WTC11 (cell line): ENCODE measurements around the gene PSMC4. TPM values are rescaled to one million over a fixed set of nuclear protein-coding genes. Genes with fewer than 3 reads are reported as not detected.

Experiments
- ATAC-seq: fragments of 200-7000 bp; cut with Tn5 transposase; 2 replicates; pipeline ENCODE4 v1.10.0; 2021; ENCODE audit warnings: mild to moderate bottlenecking, moderate library complexity
- CTCF ChIA-PET: fragments of 300-600 bp; sonication (Branson Sonifier 250); formaldehyde crosslinking; loops from one replicate; lab custom pipeline; 2021; ENCODE audit warnings: antibody characterized with exemption; lab: Charles Lee
- POLR2A ChIA-PET: fragments of 350-600 bp; sonication (Branson Sonifier 250); formaldehyde crosslinking; loops from one replicate; lab custom pipeline; 2021; ENCODE audit warnings: antibody characterized with exemption; lab: Charles Lee
- DNase-seq: peaks from one replicate; pipeline ENCODE4 v3.0.0; 2021; ENCODE audit warnings: low spot score
- H3K27ac Mint-ChIP-seq: 2 replicates; pipeline ENCODE4 v1.8.0; 2021; ENCODE audit warnings: mixed read lengths
- H3K27me3 Mint-ChIP-seq: 2 replicates; pipeline ENCODE4 v1.8.0; 2021; ENCODE audit warnings: low read depth, mild to moderate bottlenecking, moderate library complexity, mixed read lengths
- H3K36me3 Mint-ChIP-seq: 2 replicates; pipeline ENCODE4 v1.8.0; 2021; ENCODE audit warnings: mixed read lengths
- H3K4me1 Mint-ChIP-seq: 2 replicates; pipeline ENCODE4 v1.8.0; 2022; ENCODE audit warnings: mixed read lengths
- H3K4me3 Mint-ChIP-seq: 2 replicates; pipeline ENCODE4 v1.8.0; 2021; ENCODE audit warnings: mild to moderate bottlenecking, moderate library complexity, mixed read lengths
- H3K9me3 Mint-ChIP-seq: 2 replicates; pipeline ENCODE4 v1.8.0; 2021; ENCODE audit warnings: mixed read lengths
- CBFB ChIP-seq: sonication (generic); formaldehyde crosslinking; IDR thresholded peaks from 2 replicates; pipeline ENCODE4 v1.8.1; 2022; ENCODE audit warnings: mild to moderate bottlenecking, low read depth, missing genetic modification reagents
- E2F5 ChIP-seq: sonication (generic); formaldehyde crosslinking; IDR thresholded peaks from 2 replicates; pipeline ENCODE4 v1.8.1; 2022; ENCODE audit warnings: mild to moderate bottlenecking, moderate library complexity, missing genetic modification reagents
- FOXP4 ChIP-seq: sonication (generic); formaldehyde crosslinking; IDR thresholded peaks from 2 replicates; pipeline ENCODE4 v1.8.0; 2022; ENCODE audit warnings: mild to moderate bottlenecking, missing genetic modification reagents
- GABPB1 ChIP-seq: sonication (generic); formaldehyde crosslinking; IDR thresholded peaks from 2 replicates; pipeline ENCODE4 v1.8.1; 2023; ENCODE audit warnings: mild to moderate bottlenecking, missing genetic modification reagents
- GRHL2 ChIP-seq: fragments of 250-450 bp; sonication (Bioruptor Pico); IDR thresholded peaks from 2 replicates; pipeline ENCODE4 v1.8.0; 2022; ENCODE audit warnings: mild to moderate bottlenecking, moderate library complexity; ENCODE audit not compliant: insufficient replicate concordance, severe bottlenecking
- JAZF1 ChIP-seq: fragments of 250-450 bp; sonication (Bioruptor Pico); IDR thresholded peaks from 2 replicates; pipeline ENCODE4 v1.9.0; 2021; ENCODE audit warnings: moderate library complexity, mild to moderate bottlenecking, inconsistent platforms
- NFE2L1 ChIP-seq: sonication (generic); formaldehyde crosslinking; IDR thresholded peaks from 2 replicates; pipeline ENCODE4 v1.8.1; 2023; ENCODE audit warnings: missing genetic modification reagents
- SOX15 ChIP-seq: fragments of 250-450 bp; sonication (Bioruptor Pico); IDR thresholded peaks from 2 replicates; pipeline ENCODE4 v1.9.0; 2021; ENCODE audit warnings: mild to moderate bottlenecking
- TP53 ChIP-seq: sonication (generic); formaldehyde crosslinking; IDR thresholded peaks from 2 replicates; pipeline ENCODE4 v1.8.1; 2023; ENCODE audit warnings: mild to moderate bottlenecking, missing genetic modification reagents
- USF2 ChIP-seq: sonication (generic); formaldehyde crosslinking; IDR thresholded peaks from 2 replicates; pipeline ENCODE4 v1.8.1; 2023; ENCODE audit warnings: mild to moderate bottlenecking, missing genetic modification reagents, moderate library complexity
- ZNF423 ChIP-seq: fragments of 250-450 bp; sonication (Bioruptor Pico); IDR thresholded peaks from 2 replicates; pipeline ENCODE4 v2.1.2; 2022; ENCODE audit warnings: mild to moderate bottlenecking, moderate library complexity
- ZNF512 ChIP-seq: sonication (generic); formaldehyde crosslinking; IDR thresholded peaks from 2 replicates; pipeline ENCODE4 v1.8.1; 2022; ENCODE audit warnings: missing genetic modification reagents, borderline replicate concordance
- total RNA-seq: library from RNA; stranded (reverse); gene quantifications from 3 replicates; pipeline ENCODE4 v1.2.3, GENCODE V29; 2021
- TF ChIP-seq, protein P1 (sequence below): sonication (generic); formaldehyde crosslinking; IDR thresholded peaks from 2 replicates; pipeline ENCODE4 v1.8.1; 2023; ENCODE audit warnings: mild to moderate bottlenecking, missing genetic modification reagents, borderline replicate concordance
- TF ChIP-seq, protein P2 (sequence below): sonication (generic); formaldehyde crosslinking; IDR thresholded peaks from 2 replicates; pipeline ENCODE4 v1.8.1; 2023; ENCODE audit warnings: mild to moderate bottlenecking, missing genetic modification reagents
- TF ChIP-seq, protein P3 (sequence below): fragments of 200-600 bp; IDR thresholded peaks from 2 replicates; pipeline ENCODE4 v1.8.0; 2022; ENCODE audit warnings: antibody characterized with exemption
- TF ChIP-seq, protein P4 (sequence below): sonication (generic); formaldehyde crosslinking; IDR thresholded peaks from 2 replicates; pipeline ENCODE4 v1.8.0; 2022; ENCODE audit warnings: missing genetic modification reagents

Gene PSMC4
- total RNA-seq, 1 experiment from 2014 or later: 105 TPM

DNA sequence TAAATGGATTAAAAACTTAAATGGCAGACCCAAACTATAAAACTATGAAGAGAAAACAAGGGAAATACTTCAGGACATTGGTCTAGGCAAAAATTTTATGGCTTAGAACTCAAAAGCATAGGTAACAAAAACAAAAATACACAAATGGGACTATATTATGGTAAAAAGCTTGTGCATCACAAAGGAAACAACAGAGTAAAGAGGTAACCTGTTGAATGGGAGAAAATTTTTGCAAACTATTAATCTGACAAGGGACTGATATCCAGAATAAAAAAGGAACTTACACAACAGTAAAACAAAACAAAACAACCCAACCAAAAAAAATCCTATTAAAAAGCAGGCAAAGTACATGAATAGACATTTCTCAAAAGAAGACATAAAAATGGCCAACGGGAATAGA, 16.6 kb downstream of the PSMC4 start:
- H3K36me3 Mint-ChIP-seq: peaks cover 46% of the 10 kb centered on the region
- ATAC-seq (no peak), DNase-seq (no peak)
- H3K4me1 Mint-ChIP-seq: no peaks in the 10 kb centered on the region
- TF ChIP-seq SOX15: no peak
- no peak for TF ChIP-seq TP53 (CRISPR knock-in tag)
- no peak for TF ChIP-seq GRHL2
- no peak for TF ChIP-seq CBFB (CRISPR knock-in tag)
- no peak for TF ChIP-seq USF2 (CRISPR knock-in tag)
- no peak for TF ChIP-seq JAZF1
- TF ChIP-seq, protein P1, sequence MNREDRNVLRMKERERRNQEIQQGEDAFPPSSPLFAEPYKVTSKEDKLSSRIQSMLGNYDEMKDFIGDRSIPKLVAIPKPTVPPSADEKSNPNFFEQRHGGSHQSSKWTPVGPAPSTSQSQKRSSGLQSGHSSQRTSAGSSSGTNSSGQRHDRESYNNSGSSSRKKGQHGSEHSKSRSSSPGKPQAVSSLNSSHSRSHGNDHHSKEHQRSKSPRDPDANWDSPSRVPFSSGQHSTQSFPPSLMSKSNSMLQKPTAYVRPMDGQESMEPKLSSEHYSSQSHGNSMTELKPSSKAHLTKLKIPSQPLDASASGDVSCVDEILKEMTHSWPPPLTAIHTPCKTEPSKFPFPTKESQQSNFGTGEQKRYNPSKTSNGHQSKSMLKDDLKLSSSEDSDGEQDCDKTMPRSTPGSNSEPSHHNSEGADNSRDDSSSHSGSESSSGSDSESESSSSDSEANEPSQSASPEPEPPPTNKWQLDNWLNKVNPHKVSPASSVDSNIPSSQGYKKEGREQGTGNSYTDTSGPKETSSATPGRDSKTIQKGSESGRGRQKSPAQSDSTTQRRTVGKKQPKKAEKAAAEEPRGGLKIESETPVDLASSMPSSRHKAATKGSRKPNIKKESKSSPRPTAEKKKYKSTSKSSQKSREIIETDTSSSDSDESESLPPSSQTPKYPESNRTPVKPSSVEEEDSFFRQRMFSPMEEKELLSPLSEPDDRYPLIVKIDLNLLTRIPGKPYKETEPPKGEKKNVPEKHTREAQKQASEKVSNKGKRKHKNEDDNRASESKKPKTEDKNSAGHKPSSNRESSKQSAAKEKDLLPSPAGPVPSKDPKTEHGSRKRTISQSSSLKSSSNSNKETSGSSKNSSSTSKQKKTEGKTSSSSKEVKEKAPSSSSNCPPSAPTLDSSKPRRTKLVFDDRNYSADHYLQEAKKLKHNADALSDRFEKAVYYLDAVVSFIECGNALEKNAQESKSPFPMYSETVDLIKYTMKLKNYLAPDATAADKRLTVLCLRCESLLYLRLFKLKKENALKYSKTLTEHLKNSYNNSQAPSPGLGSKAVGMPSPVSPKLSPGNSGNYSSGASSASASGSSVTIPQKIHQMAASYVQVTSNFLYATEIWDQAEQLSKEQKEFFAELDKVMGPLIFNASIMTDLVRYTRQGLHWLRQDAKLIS (CRISPR knock-in tag): no peak
- TF ChIP-seq NFE2L1: no peak
- TF ChIP-seq E2F5 (CRISPR knock-in tag): no peak
- no peak for TF ChIP-seq GABPB1 (CRISPR knock-in tag)
- TF ChIP-seq, protein P2, sequence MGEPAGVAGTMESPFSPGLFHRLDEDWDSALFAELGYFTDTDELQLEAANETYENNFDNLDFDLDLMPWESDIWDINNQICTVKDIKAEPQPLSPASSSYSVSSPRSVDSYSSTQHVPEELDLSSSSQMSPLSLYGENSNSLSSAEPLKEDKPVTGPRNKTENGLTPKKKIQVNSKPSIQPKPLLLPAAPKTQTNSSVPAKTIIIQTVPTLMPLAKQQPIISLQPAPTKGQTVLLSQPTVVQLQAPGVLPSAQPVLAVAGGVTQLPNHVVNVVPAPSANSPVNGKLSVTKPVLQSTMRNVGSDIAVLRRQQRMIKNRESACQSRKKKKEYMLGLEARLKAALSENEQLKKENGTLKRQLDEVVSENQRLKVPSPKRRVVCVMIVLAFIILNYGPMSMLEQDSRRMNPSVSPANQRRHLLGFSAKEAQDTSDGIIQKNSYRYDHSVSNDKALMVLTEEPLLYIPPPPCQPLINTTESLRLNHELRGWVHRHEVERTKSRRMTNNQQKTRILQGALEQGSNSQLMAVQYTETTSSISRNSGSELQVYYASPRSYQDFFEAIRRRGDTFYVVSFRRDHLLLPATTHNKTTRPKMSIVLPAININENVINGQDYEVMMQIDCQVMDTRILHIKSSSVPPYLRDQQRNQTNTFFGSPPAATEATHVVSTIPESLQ (CRISPR knock-in tag): no peak
- H3K9me3 Mint-ChIP-seq: peaks cover 50% of the 10 kb centered on the region
- peaks cover 5% of the 10 kb centered on the region; the same call in 1 of the 2 replicates for H3K27me3 Mint-ChIP-seq
- H3K4me3 Mint-ChIP-seq: no peak overlapping the region
- H3K27ac Mint-ChIP-seq: no peak overlapping the region
- ChIA-PET POLR2A (no interaction called here), CTCF (no interaction called here)

DNA sequence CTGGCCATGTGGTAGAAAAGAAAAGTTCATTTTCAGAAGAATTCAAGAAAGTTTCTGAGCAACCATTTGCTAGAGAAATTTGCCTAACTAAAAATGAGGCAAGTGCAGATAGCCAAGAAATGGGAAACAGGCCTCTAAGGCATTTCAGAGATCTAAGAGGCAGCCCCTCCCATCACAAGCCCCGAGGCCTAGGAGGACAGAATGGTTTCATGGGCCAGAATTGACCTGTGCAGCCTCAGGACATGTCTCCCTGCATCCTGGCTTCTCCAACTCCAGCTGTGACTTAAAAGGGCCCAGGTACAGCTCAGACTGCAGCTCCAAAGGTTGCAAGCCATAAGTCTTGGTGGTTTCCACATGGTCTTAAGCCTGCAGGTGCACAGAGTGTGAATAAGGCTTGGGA, 22.6 kb downstream of the PSMC4 start:
- Mint-ChIP-seq H3K4me1 (peaks cover 14% of the 10 kb centered on the region), H3K36me3 (peaks cover 21% of the 10 kb centered on the region), H3K27ac (no peak overlapping the region), H3K4me3 (no peak overlapping the region), H3K27me3 (no peaks in the 10 kb centered on the region), H3K9me3 (peaks cover 28% of the 10 kb centered on the region)
- no peak for DNase-seq
- ChIA-PET POLR2A (no interaction called here), CTCF (no interaction called here)
- no peak for ATAC-seq
- TF ChIP-seq ZNF423 (CRISPR knock-in tag): no peak
- TF ChIP-seq, protein P3, sequence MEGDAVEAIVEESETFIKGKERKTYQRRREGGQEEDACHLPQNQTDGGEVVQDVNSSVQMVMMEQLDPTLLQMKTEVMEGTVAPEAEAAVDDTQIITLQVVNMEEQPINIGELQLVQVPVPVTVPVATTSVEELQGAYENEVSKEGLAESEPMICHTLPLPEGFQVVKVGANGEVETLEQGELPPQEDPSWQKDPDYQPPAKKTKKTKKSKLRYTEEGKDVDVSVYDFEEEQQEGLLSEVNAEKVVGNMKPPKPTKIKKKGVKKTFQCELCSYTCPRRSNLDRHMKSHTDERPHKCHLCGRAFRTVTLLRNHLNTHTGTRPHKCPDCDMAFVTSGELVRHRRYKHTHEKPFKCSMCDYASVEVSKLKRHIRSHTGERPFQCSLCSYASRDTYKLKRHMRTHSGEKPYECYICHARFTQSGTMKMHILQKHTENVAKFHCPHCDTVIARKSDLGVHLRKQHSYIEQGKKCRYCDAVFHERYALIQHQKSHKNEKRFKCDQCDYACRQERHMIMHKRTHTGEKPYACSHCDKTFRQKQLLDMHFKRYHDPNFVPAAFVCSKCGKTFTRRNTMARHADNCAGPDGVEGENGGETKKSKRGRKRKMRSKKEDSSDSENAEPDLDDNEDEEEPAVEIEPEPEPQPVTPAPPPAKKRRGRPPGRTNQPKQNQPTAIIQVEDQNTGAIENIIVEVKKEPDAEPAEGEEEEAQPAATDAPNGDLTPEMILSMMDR: no peak
- TF ChIP-seq ZNF512 (CRISPR knock-in tag): no peak
- no peak for TF ChIP-seq NFE2L1
- TF ChIP-seq, protein P4, sequence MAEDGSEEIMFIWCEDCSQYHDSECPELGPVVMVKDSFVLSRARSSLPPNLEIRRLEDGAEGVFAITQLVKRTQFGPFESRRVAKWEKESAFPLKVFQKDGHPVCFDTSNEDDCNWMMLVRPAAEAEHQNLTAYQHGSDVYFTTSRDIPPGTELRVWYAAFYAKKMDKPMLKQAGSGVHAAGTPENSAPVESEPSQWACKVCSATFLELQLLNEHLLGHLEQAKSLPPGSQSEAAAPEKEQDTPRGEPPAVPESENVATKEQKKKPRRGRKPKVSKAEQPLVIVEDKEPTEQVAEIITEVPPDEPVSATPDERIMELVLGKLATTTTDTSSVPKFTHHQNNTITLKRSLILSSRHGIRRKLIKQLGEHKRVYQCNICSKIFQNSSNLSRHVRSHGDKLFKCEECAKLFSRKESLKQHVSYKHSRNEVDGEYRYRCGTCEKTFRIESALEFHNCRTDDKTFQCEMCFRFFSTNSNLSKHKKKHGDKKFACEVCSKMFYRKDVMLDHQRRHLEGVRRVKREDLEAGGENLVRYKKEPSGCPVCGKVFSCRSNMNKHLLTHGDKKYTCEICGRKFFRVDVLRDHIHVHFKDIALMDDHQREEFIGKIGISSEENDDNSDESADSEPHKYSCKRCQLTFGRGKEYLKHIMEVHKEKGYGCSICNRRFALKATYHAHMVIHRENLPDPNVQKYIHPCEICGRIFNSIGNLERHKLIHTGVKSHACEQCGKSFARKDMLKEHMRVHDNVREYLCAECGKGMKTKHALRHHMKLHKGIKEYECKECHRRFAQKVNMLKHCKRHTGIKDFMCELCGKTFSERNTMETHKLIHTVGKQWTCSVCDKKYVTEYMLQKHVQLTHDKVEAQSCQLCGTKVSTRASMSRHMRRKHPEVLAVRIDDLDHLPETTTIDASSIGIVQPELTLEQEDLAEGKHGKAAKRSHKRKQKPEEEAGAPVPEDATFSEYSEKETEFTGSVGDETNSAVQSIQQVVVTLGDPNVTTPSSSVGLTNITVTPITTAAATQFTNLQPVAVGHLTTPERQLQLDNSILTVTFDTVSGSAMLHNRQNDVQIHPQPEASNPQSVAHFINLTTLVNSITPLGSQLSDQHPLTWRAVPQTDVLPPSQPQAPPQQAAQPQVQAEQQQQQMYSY (CRISPR knock-in tag): no peak
- TF ChIP-seq USF2 (CRISPR knock-in tag): no peak
- no peak for TF ChIP-seq FOXP4 (CRISPR knock-in tag)
